NOMO-1 (cell line): ENCODE results near the gene TCHHL1.
A peak's percentile ranks its signal among the peaks of the same experiment; 100 is the strongest.

ENCODE experiments used
- DNase-seq, 2 experiments: peaks; one replicate each; lab custom pipeline; 2025; ENCODE audit not compliant: unreplicated experiment in 2 of 2; lab: John Stamatoyannopoulos, UW

Gene TCHHL1

GRCh38 chr1:152039886-152040285, 49.0 kb downstream of the TCHHL1 start:
- DNase-seq = no peak

GRCh38 chr1:152039461-152039860, 49.4 kb downstream of the TCHHL1 start:
- DNase-seq = no peak

DNA sequence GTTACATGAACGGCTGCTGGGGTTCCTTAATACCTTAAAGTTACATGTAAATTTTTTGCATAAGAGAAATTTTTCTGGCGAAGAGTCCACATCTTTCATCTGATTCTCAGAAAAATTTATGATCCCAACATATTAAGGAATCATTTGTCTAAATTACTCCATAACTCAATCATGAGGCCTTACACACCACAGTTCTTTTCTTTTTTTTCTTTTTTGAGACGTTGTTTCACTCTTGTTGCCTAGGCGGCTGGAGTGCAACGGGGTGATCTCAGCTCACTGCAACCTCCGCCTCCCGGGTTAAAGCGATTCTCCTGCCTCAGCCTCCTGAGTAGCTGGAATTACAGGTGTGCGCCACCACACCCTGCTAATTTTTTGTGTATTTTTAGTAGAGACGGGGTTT, 50.0 kb downstream of the TCHHL1 start:
- peak in 1 of 2 experiments; percentile 11 for DNase-seq

DNA sequence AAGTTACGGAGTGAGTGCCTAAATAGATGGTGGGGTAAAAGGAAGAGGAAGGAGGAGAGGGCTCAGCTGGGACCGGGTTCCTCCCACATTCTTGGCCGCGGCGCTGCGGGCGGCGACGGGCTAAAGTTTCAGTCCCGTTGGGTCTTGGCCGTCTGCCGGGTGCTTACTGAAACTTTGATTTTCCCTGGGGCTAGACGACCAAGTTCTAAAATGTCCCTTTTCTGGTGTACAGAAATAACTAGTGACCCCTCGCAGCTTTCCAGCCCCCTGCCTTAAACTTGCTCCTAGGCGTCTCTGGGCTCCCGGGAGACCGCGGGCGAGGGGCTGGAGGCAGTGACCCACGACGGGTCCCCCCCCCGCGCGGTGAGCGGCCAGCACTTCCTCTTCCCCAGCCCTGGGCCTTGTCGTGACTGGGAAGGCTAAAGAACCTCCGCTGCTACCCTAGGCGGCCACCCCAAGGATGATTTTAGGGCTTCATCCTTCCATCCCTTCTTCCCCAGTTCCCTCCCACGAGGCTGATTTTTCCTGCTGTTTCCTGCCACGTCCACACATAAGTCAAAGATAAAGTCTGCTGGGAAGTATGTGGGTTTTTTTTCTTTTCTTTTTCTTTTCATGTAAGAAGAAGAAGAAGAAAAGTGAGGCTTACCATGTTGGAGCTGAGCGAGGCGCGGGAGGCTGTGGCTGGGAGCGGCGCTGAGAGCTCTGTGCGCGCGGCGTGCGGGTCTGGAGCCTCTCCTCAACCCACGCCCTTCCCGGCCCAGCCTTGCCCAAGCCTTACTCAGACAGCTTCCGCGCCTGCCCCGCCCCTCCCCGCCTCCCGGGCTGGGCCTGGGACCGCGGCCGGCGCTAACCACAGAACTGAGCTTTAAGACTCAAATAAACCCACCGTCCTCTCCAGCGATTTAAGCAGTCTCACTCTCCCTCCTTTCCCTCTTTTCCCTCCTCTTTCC, 52.3 kb downstream of the TCHHL1 start, which contains the start of gene S100A11:
TSS of gene S100A11 (minus strand) at position 738 of the 950 bp plus-strand sequence. CDS start at position 649, 89 bp downstream.
- DNase-seq = peak; percentile 66 to 87

GRCh38 chr1:152035539-152036266, 53.2 kb downstream of the TCHHL1 start:
- peak in 1 of 2 experiments; percentile 27 for DNase-seq

GRCh38 chr1:152034654-152035538, 54.0 kb downstream of the TCHHL1 start:
- peak; percentile 82 to 90 for DNase-seq

- DNase-seq = no peak
Measured at GRCh38 chr1:152034324-152034653, 54.6 kb downstream of the TCHHL1 start.
